MCF 10A (cell line): ENCODE measurements around the gene TMEM187. TPM values are rescaled to one million over a fixed set of nuclear protein-coding genes. Genes with fewer than 3 reads are reported as not detected.

Source experiments
- BruUV-seq: library from RNA; stranded (reverse); fragments of 400-500 nt; replicated peaks from 2 replicates; lab custom pipeline; 2021; lab: Mats Ljungman, UMichigan
- CTCF ChIA-PET: fragments of 300-600 bp; sonication (Branson Sonifier 250); formaldehyde crosslinking; extraction: SDS; loops from one replicate; lab custom pipeline; 2021; ENCODE audit warnings: antibody characterized with exemption, inconsistent platforms; lab: Yijun Ruan, JAX
- POLR2A ChIA-PET: fragments of 300-600, 350-650 bp; sonication (Branson Sonifier 250); formaldehyde crosslinking; extraction: SDS; loops from one replicate; lab custom pipeline; 2020; ENCODE audit warnings: antibody characterized with exemption, inconsistent platforms; lab: Yijun Ruan, JAX
- DNase-seq: peaks from one replicate; pipeline ENCODE4 v3.0.0-alpha.2; 2018; ENCODE audit not compliant: unreplicated experiment
- H3K27ac Mint-ChIP-seq: one replicate; pipeline ENCODE4 v1.8.0; 2022; ENCODE audit warnings: mild to moderate bottlenecking, low read depth, mixed read lengths; ENCODE audit not compliant: unreplicated experiment
- H3K27me3 Mint-ChIP-seq: one replicate; pipeline ENCODE4 v1.8.0; 2022; ENCODE audit warnings: mixed read lengths; ENCODE audit not compliant: insufficient read depth, unreplicated experiment
- H3K36me3 Mint-ChIP-seq: one replicate; pipeline ENCODE4 v1.8.0; 2022; ENCODE audit warnings: mild to moderate bottlenecking, moderate library complexity, mixed read lengths; ENCODE audit not compliant: insufficient read depth, unreplicated experiment
- H3K4me1 Mint-ChIP-seq: one replicate; pipeline ENCODE4 v1.8.0; 2022; ENCODE audit warnings: mixed read lengths; ENCODE audit not compliant: insufficient read depth, unreplicated experiment
- H3K4me3 Mint-ChIP-seq: one replicate; pipeline ENCODE4 v1.8.0; 2022; ENCODE audit warnings: mild to moderate bottlenecking, moderate library complexity, mixed read lengths; ENCODE audit not compliant: unreplicated experiment
- H3K9me3 Mint-ChIP-seq: one replicate; pipeline ENCODE4 v1.8.0; 2022; ENCODE audit warnings: mixed read lengths; ENCODE audit not compliant: unreplicated experiment
- CTCF ChIP-seq: fragments of 200-600 bp; IDR thresholded peaks from one replicate; pipeline ENCODE4 v1.8.0; 2022; ENCODE audit warnings: antibody characterized with exemption, mild to moderate bottlenecking; ENCODE audit not compliant: unreplicated experiment
- intact Hi-C: fragments of 100-400 bp; cut with micrococcal nuclease; formaldehyde crosslinking; loops from 2 replicates; pipeline ENCODE4 v1.14.1; 2022
- total RNA-seq: library from RNA; stranded (reverse); gene quantifications from 2 replicates; pipeline ENCODE4 v1.2.3, GENCODE V29; 2022

Gene TMEM187
- total RNA-seq, 1 experiment from 2014 or later, result 9.3 TPM

GRCh38 chrX:154013614-154014360, 41.2 kb downstream of the TMEM187 start:
- Mint-ChIP-seq H3K4me3 (no peak overlapping the region), H3K36me3 (peaks cover 46% of the 10 kb centered on the region), H3K4me1 (peaks cover 9% of the 10 kb centered on the region), H3K27me3 (peaks cover 12% of the 10 kb centered on the region), H3K9me3 (no peaks in the 10 kb centered on the region), H3K27ac (no peak overlapping the region)
- DNase-seq, result peak; percentile 32
- intact Hi-C loops, result loop anchor here (2.0 kb wide), 1 partner anchor 37 kb away; no protein-coding TSS in a partner anchor
- ChIA-PET POLR2A (interaction anchor here (0.7 to 1.1 kb wide), 3 partner anchors 42 to 476 kb away, joined by 3 to 4 read pairs (median 4); partner anchors contain the start of gene HCFC1), CTCF (interaction anchor here (0.5 to 4.0 kb wide), 35 partner anchors 8 to 1093 kb away, joined by 3 to 35 read pairs (median 4); partner anchors contain the start of gene HCFC1)
- BruUV-seq, result no TSS peak
- peak; percentile 92 for TF ChIP-seq CTCF

GRCh38 chrX:154014429-154015380, 42.2 kb downstream of the TMEM187 start:
- H3K9me3 Mint-ChIP-seq, result no peaks in the 10 kb centered on the region
- H3K36me3 Mint-ChIP-seq, result peaks cover 40% of the 10 kb centered on the region
- POLR2A ChIA-PET, result interaction anchor here (1.1 kb wide), 1 partner anchor 43 kb away, joined by 3 read pairs; the partner anchor contains the start of gene HCFC1

GRCh38 chrX:154015581-154016264, 43.2 kb downstream of the TMEM187 start:
- POLR2A ChIA-PET, result interaction anchor here (0.9 kb wide), 1 partner anchor 32 kb away, joined by 3 read pairs; no protein-coding TSS in a partner anchor
- BruUV-seq, result no TSS peak
- CTCF ChIA-PET, result interaction anchor here (1.3 to 4.0 kb wide), 3 partner anchors 36 to 517 kb away, joined by 3 to 35 read pairs (median 19); no protein-coding TSS in a partner anchor
- Mint-ChIP-seq H3K36me3 (peaks cover 33% of the 10 kb centered on the region), H3K27ac (no peak overlapping the region), H3K27me3 (peaks cover 11% of the 10 kb centered on the region), H3K4me3 (no peak overlapping the region), H3K4me1 (peaks cover 1% of the 10 kb centered on the region), H3K9me3 (no peaks in the 10 kb centered on the region)
- no peak for TF ChIP-seq CTCF
- intact Hi-C loops, result no loop called here
- DNase-seq, result no peak

More at GRCh38 chrX:154014429-154015380, 42.2 kb downstream of the TMEM187 start:
- no peak overlapping the region for H3K27ac Mint-ChIP-seq
- H3K4me1 Mint-ChIP-seq, result peaks cover 9% of the 10 kb centered on the region
- no TSS peak for BruUV-seq
- no peak for DNase-seq
- peaks cover 11% of the 10 kb centered on the region for H3K27me3 Mint-ChIP-seq
- no peak overlapping the region for H3K4me3 Mint-ChIP-seq
- CTCF ChIA-PET, result interaction anchor here (0.6 to 4.0 kb wide), 27 partner anchors 8 to 1018 kb away, joined by 3 to 35 read pairs (median 4); partner anchors contain the start of gene HCFC1
- intact Hi-C loops, result no loop called here
- no peak for TF ChIP-seq CTCF
